Neuronal stem cell (in vitro differentiated cells): ENCODE measurements around the gene HNRNPUL2.

Experiments
- DNase-seq: peaks from one replicate; pipeline ENCODE4 v3.0.0-alpha.2; 2013; ENCODE audit warnings: low spot score
- H2AFZ ChIP-seq: one replicate; pipeline ENCODE4 v1.6.1; 2013; ENCODE audit warnings: mild to moderate bottlenecking, low read length, inconsistent platforms
- H2AK5ac ChIP-seq: 2 replicates; pipeline ENCODE4 v1.6.1; 2013; ENCODE audit warnings: low read depth, mild to moderate bottlenecking, inconsistent platforms, low read length, moderate library complexity, mixed read lengths
- H2BK120ac ChIP-seq: 2 replicates; pipeline ENCODE4 v1.6.1; 2013; ENCODE audit warnings: low read depth, mild to moderate bottlenecking, inconsistent platforms, low read length, moderate library complexity, mixed read lengths
- H2BK12ac ChIP-seq: one replicate; pipeline ENCODE4 v1.6.1; 2013; ENCODE audit warnings: low read length, inconsistent platforms
- H2BK15ac ChIP-seq: 2 replicates; pipeline ENCODE4 v1.6.1; 2013; ENCODE audit warnings: mild to moderate bottlenecking, low read length, inconsistent platforms, mixed read lengths
- H2BK5ac ChIP-seq: one replicate; pipeline ENCODE4 v1.6.1; 2013; ENCODE audit warnings: inconsistent platforms, mild to moderate bottlenecking, low read length, moderate library complexity
- H3K14ac ChIP-seq: one replicate; pipeline ENCODE4 v1.6.1; 2013; ENCODE audit warnings: low read length, inconsistent platforms
- H3K18ac ChIP-seq: 2 replicates; pipeline ENCODE4 v1.6.1; 2013; ENCODE audit warnings: low read length, inconsistent platforms
- H3K23ac ChIP-seq: 2 replicates; pipeline ENCODE4 v1.6.1; 2013; ENCODE audit warnings: low read depth, mild to moderate bottlenecking, mixed read lengths, low read length, inconsistent platforms; ENCODE audit not compliant: poor library complexity
- H3K27ac ChIP-seq: replicated peaks from 3 replicates; pipeline ENCODE4 v1.5.1; 2013; ENCODE audit warnings: low read length, inconsistent platforms
- H3K27me3 ChIP-seq, 3 experiments: 2 replicates each; pipeline ENCODE4 v1.6.1; 2013; ENCODE audit warnings: low read length in 3 of 3, mild to moderate bottlenecking in 2 of 3, inconsistent platforms in 1 of 3, low read depth in 1 of 3, mixed read lengths in 1 of 3, moderate library complexity in 1 of 3; ENCODE audit not compliant: control insufficient read depth in 3 of 3, insufficient read depth in 3 of 3
- H3K36me3 ChIP-seq, 2 donors: replicated peaks in 1 of 2; 2 replicates each; pipeline ENCODE4 v1.6.1; 2013; ENCODE audit warnings: low read length in 2 of 2; ENCODE audit not compliant: control insufficient read depth in 2 of 2, insufficient read depth in 2 of 2
- H3K4ac ChIP-seq: 2 replicates; pipeline ENCODE4 v1.6.1; 2013; ENCODE audit warnings: inconsistent platforms, mild to moderate bottlenecking, low read length, moderate library complexity
- H3K4me1 ChIP-seq, 2 donors: 1 replicate in 1 of 2; 2 replicates in 1 of 2; pipeline ENCODE4 v1.6.1; 2013; ENCODE audit warnings: low read length in 2 of 2, low read depth in 1 of 2; ENCODE audit not compliant: control insufficient read depth in 2 of 2, insufficient read depth in 1 of 2
- H3K4me2 ChIP-seq: one replicate; pipeline ENCODE4 v1.6.1; 2013; ENCODE audit warnings: mild to moderate bottlenecking, low read length, inconsistent platforms; ENCODE audit not compliant: insufficient read depth, poor library complexity, severe bottlenecking
- H3K4me3 ChIP-seq, 2 donors: 2 replicates each; pipeline ENCODE4 v1.5.1; 2013; ENCODE audit warnings: low read length in 2 of 2, mild to moderate bottlenecking in 2 of 2, inconsistent platforms in 1 of 2, moderate library complexity in 1 of 2
- H3K79me1 ChIP-seq: one replicate; pipeline ENCODE4 v1.6.1; 2013; ENCODE audit warnings: low read depth, mild to moderate bottlenecking, inconsistent platforms, low read length, moderate library complexity
- H3K9ac ChIP-seq: one replicate; pipeline ENCODE4 v1.6.1; 2013; ENCODE audit warnings: mild to moderate bottlenecking, low read depth, low read length, inconsistent platforms; ENCODE audit not compliant: poor library complexity
- H3K9me3 ChIP-seq, 2 donors: replicated peaks in 1 of 2; 2 replicates each; pipeline versions ENCODE3 to v1.6.1; 2013; ENCODE audit warnings: low read length in 2 of 2, mild to moderate bottlenecking in 2 of 2, inconsistent platforms in 1 of 2, low read depth in 1 of 2, mixed read lengths in 1 of 2, moderate library complexity in 1 of 2; ENCODE audit not compliant: control insufficient read depth in 2 of 2, insufficient read depth in 1 of 2
- H4K8ac ChIP-seq: one replicate; pipeline ENCODE4 v1.6.1; 2013; ENCODE audit warnings: low read depth, mild to moderate bottlenecking, inconsistent platforms, low read length, moderate library complexity
- H4K91ac ChIP-seq: one replicate; pipeline ENCODE4 v1.6.1; 2013; ENCODE audit warnings: low read length, low read depth, mild to moderate bottlenecking, inconsistent platforms; ENCODE audit not compliant: poor library complexity
- WGBS, 2 donors: extraction: QIAGEN DNeasy Blood & Tissue Kit; methylation state at CpG; one replicate each; pipeline ENCODE4 v1.1.7; 2013; ENCODE audit warnings: missing lambda C conversion rate in 2 of 2, mixed read lengths in 1 of 2; ENCODE audit not compliant: insufficient read length in 2 of 2, insufficient replicate concordance in 1 of 2; ENCODE audit errors: extremely low coverage in 2 of 2; 5-methylcytosine and 5-hydroxymethylcytosine counted together

The HNRNPUL2 gene

DNA sequence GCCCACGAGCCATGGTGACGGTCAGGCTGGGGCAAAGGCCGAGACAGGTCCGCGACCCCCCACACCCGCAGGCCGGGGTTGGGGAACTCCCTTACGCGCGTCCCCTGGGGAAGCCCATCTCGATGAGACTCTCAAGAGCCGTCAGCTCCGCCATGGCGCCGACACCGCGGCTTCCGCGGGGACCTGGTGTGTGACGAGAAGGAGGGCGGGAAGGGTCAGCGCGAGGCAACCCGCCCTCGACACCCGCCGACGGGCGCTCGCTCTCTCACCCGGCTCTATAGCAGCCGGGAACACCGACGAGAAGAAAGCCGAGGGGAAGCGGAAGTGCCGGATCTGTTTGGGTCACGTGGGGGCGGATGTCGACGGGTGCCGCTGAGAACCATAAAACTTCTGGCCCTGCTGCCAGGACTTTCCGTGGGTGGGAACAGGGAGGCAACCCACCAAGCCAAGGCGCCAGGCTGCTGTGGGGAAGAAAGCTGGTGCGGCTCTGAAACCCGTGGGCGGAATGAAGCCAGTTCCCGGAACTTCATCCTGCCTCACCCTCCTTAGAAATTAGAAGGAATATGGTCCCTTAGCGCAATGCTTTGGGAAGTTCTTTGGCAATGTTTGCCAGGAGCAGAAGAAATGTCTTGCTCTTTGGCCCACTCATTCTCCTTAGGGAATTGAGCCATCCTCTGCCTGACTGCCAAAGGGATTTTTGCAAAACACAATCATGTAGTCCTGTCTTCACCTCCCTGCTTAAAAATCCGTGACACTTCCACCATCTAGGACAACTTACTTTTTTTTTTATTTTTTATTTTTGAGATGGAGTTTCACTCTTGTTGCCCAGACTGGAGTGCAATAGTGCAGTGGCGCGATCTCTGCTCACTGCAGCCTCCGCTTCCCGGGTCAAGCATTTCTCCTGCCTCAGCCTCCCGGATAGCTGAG lies 48.2 kb downstream of the HNRNPUL2 start, which contains the start of gene UBXN1:
UBXN1 (minus strand) TSS at position 304 of the 927 bp plus-strand sequence; CDS start at position 154, 150 bp downstream.
- H3K4ac ChIP-seq, result no peak within 1 kb of the TSS
- peak within 1 kb of the TSS; percentile 76 for H3K4me2 ChIP-seq
- peak within 1 kb of the TSS; percentile 93 for H4K8ac ChIP-seq
- no peak within 1 kb of the TSS for H4K91ac ChIP-seq
- peaks cover 12 to 36% of the 10 kb centered on the region in 2 donors for H3K36me3 ChIP-seq
- no peak within 1 kb of the TSS for H3K14ac ChIP-seq
- peak within 1 kb of the TSS; percentile 94 for H2AK5ac ChIP-seq
- H3K4me3 ChIP-seq, result peak within 1 kb of the TSS; percentile 91 to 95
- H3K79me1 ChIP-seq, result peaks cover 6% of the 10 kb centered on the region
- no peak within 1 kb of the TSS for H2BK120ac ChIP-seq
- WGBS, 2 donors, result no CpG with 5 or more reads among the region's 55 CpGs
- H2BK15ac ChIP-seq, result no peak within 1 kb of the TSS
- DNase-seq, result peak; percentile 65
- H3K27ac ChIP-seq, result peak within 1 kb of the TSS; percentile 42
- H2AFZ ChIP-seq, result peak within 1 kb of the TSS; percentile 96
- H3K9me3 ChIP-seq, result no peaks in the 10 kb centered on the region
- no peak within 1 kb of the TSS for H2BK12ac ChIP-seq
- H3K18ac ChIP-seq, result peak within 1 kb of the TSS; percentile 91
- peak within 1 kb of the TSS; percentile 96 for H2BK5ac ChIP-seq
- peak within 1 kb of the TSS; percentile 74 for H3K23ac ChIP-seq
- no peaks in the 10 kb centered on the region for H3K27me3 ChIP-seq
- peak within 1 kb of the TSS; percentile 98 for H3K9ac ChIP-seq
- peaks cover 4 to 11% of the 10 kb centered on the region in 2 donors for H3K4me1 ChIP-seq

GRCh38 chr11:62678433-62678769 lies 48.9 kb downstream of the HNRNPUL2 start:
- Histone ChIP-seq H2BK12ac (no peak overlapping the region), H3K23ac (peak overlapping the region; percentile 74), H4K91ac (no peak overlapping the region), H3K18ac (peak overlapping the region; percentile 66), H3K36me3 (peaks cover 15 to 42% of the 10 kb centered on the region in 2 donors), H2AFZ (peak overlapping the region; percentile 96), H3K9ac (peak overlapping the region; percentile 98), H3K4me1 (peaks cover 4 to 11% of the 10 kb centered on the region in 2 donors), H3K79me1 (peaks cover 6% of the 10 kb centered on the region), H3K27ac (no peak overlapping the region), H3K9me3 (no peaks in the 10 kb centered on the region), H2AK5ac (peak overlapping the region; percentile 94), H3K4me2 (peak overlapping the region; percentile 71), H2BK5ac (peak overlapping the region; percentile 96), H4K8ac (no peak overlapping the region), H3K14ac (no peak overlapping the region), H3K4me3 (peak overlapping the region; percentile 91 to 95), H2BK15ac (no peak overlapping the region), H3K4ac (no peak overlapping the region), H2BK120ac (no peak overlapping the region), H3K27me3 (no peaks in the 10 kb centered on the region)
- DNase-seq, result no peak
- WGBS, 2 donors, result no CpG with 5 or more reads among the region's 16 CpGs

- H3K4me2 ChIP-seq, result no peak overlapping the region
- H3K36me3 ChIP-seq, result peaks cover 18 to 49% of the 10 kb centered on the region in 2 donors
- H3K9ac ChIP-seq, result no peak overlapping the region
- peaks cover 6% of the 10 kb centered on the region for H3K79me1 ChIP-seq
- DNase-seq, result no peak
- H2BK5ac ChIP-seq, result no peak overlapping the region
- H3K18ac ChIP-seq, result no peak overlapping the region
- H2BK12ac ChIP-seq, result no peak overlapping the region
- H3K14ac ChIP-seq, result no peak overlapping the region
- H3K4me3 ChIP-seq, result peak overlapping the region in 1 of 2 donors; percentile 91
- no peak overlapping the region for H3K27ac ChIP-seq
- H3K4ac ChIP-seq, result no peak overlapping the region
- H2BK15ac ChIP-seq, result no peak overlapping the region
- WGBS, 2 donors, result no CpG with 5 or more reads among the region's 15 CpGs
- no peak overlapping the region for H4K91ac ChIP-seq
- H3K4me1 ChIP-seq, result peaks cover 4 to 11% of the 10 kb centered on the region in 2 donors
- H2AFZ ChIP-seq, result no peak overlapping the region
- no peak overlapping the region for H2AK5ac ChIP-seq
- H3K9me3 ChIP-seq, result no peaks in the 10 kb centered on the region
- H4K8ac ChIP-seq, result no peak overlapping the region
- H2BK120ac ChIP-seq, result no peak overlapping the region
- H3K23ac ChIP-seq, result no peak overlapping the region
- H3K27me3 ChIP-seq, result no peaks in the 10 kb centered on the region
Observed at GRCh38 chr11:62677714-62678113, 49.5 kb downstream of the HNRNPUL2 start.

DNA sequence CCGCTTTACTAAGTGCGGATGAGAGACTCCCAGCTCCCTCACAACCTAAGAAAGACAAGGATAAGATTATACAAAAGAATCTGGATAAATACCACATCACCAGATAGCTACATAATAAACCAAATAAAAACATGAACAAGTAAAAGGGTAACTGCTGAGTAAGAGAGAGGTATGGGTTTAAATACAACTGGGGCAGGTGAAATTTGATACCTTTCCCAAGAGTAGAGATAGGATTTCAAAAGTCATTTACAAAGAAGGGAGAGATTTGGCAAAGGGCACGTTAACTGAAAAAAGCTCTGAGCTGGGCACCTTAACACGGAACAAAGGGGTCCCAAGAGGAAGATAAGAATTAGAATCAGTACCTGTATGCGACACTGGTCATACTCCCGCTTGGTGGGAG lies 50.1 kb downstream of the HNRNPUL2 start:
- Histone ChIP-seq H2BK5ac (no peak overlapping the region), H4K8ac (no peak overlapping the region)
- WGBS, 2 donors, result no CpG with 5 or more reads among the region's 6 CpGs

More for the DNA sequence above, 50.1 kb downstream of the HNRNPUL2 start:
- Histone ChIP-seq H3K23ac (no peak overlapping the region), H3K4ac (no peak overlapping the region), H2AFZ (no peak overlapping the region), H2AK5ac (no peak overlapping the region), H2BK12ac (no peak overlapping the region), H3K4me1 (peaks cover 4 to 11% of the 10 kb centered on the region in 2 donors), H3K4me2 (no peak overlapping the region), H2BK15ac (no peak overlapping the region), H3K79me1 (peaks cover 6% of the 10 kb centered on the region), H3K14ac (no peak overlapping the region), H3K9me3 (no peaks in the 10 kb centered on the region), H3K36me3 (peaks cover 18 to 50% of the 10 kb centered on the region in 2 donors), H3K4me3 (peak overlapping the region in 1 of 2 donors; percentile 91), H3K27me3 (no peaks in the 10 kb centered on the region), H3K18ac (no peak overlapping the region), H3K9ac (no peak overlapping the region), H3K27ac (no peak overlapping the region), H2BK120ac (no peak overlapping the region), H4K91ac (no peak overlapping the region)
- no peak for DNase-seq
